ENCODE measurements around the gene DNAJC18. TPM values are rescaled to one million over a fixed set of nuclear protein-coding genes. Genes with fewer than 3 reads are reported as not detected.
A peak's percentile ranks its signal among the peaks of the same experiment; 100 is the strongest.

The DNAJC18 gene
- total RNA-seq, 3 donors from 2014 or later, result 4.2 to 10.3 (median 5.1) TPM

- H3K9me3 ChIP-seq, result no peaks in the 10 kb centered on the region
- intact Hi-C loops (cut with DNase I, micrococcal nuclease), result no loop called here
- DNase-seq (peak in 2 of 3 donors; percentile 58 to 77), ATAC-seq (peak; percentile 83)
- no peaks in the 10 kb centered on the region for H3K36me3 ChIP-seq (ENCODE audit: low read depth)
- no peak for TF ChIP-seq CTCF (IDR thresholded peaks at IDR 0.05)
- H3K4me1 ChIP-seq (ENCODE audit: low read depth), result peaks cover 9% of the 10 kb centered on the region
- H3K4me3 ChIP-seq, result no peak overlapping the region
Observed at GRCh38 chr5:139458580-139459407, 19.5 kb upstream of the DNAJC18 start.

- DNase-seq (peak in 1 of 3 donors; percentile 33), ATAC-seq (no peak)
- no peaks in the 10 kb centered on the region for H3K36me3 ChIP-seq (ENCODE audit: low read depth)
- TF ChIP-seq CTCF (IDR thresholded peaks at IDR 0.05), result no peak
- H3K9me3 ChIP-seq, result no peaks in the 10 kb centered on the region
- H3K4me3 ChIP-seq, result no peak overlapping the region
- intact Hi-C loops (cut with DNase I, micrococcal nuclease), result no loop called here
- peaks cover 9% of the 10 kb centered on the region for H3K4me1 ChIP-seq (ENCODE audit: low read depth)
Observed at GRCh38 chr5:139457653-139458306, 18.5 kb upstream of the DNAJC18 start.

GRCh38 chr5:139457241-139457640 is 17.9 kb upstream of the DNAJC18 start:
- DNase-seq (no peak), ATAC-seq (no peak)
- Histone ChIP-seq H3K36me3 (ENCODE audit: low read depth) (no peaks in the 10 kb centered on the region), H3K4me3 (no peak overlapping the region), H3K9me3 (no peaks in the 10 kb centered on the region), H3K4me1 (ENCODE audit: low read depth) (peaks cover 9% of the 10 kb centered on the region)
- no peak for TF ChIP-seq CTCF (IDR thresholded peaks at IDR 0.05)
- intact Hi-C loops (cut with DNase I, micrococcal nuclease), result no loop called here

- Histone ChIP-seq H3K36me3 (ENCODE audit: low read depth) (no peaks in the 10 kb centered on the region), H3K4me3 (no peak overlapping the region), H3K4me1 (ENCODE audit: low read depth) (peaks cover 9% of the 10 kb centered on the region), H3K9me3 (no peaks in the 10 kb centered on the region)
- intact Hi-C loops (cut with DNase I, micrococcal nuclease), result no loop called here
- TF ChIP-seq CTCF (IDR thresholded peaks at IDR 0.05), result no peak
- ATAC-seq (no peak), DNase-seq (no peak)
Observed at GRCh38 chr5:139456776-139457175, 17.5 kb upstream of the DNAJC18 start.

GRCh38 chr5:139454568-139455290 is 15.4 kb upstream of the DNAJC18 start:
- H3K36me3 ChIP-seq (ENCODE audit: low read depth), result no peaks in the 10 kb centered on the region
- intact Hi-C loops (cut with DNase I, micrococcal nuclease), result no loop called here
- DNase-seq, result no peak
- no peak for ATAC-seq
- no peaks in the 10 kb centered on the region for H3K9me3 ChIP-seq
- no peak for TF ChIP-seq CTCF (IDR thresholded peaks at IDR 0.05)
- peaks cover 9% of the 10 kb centered on the region for H3K4me1 ChIP-seq (ENCODE audit: low read depth)
- H3K4me3 ChIP-seq, result no peak overlapping the region
